Stomach smooth muscle (tissue), 2 donors: Measurements from ENCODE around the gene VSTM2L.

Experiments used
- H3K27ac ChIP-seq: one replicate; pipeline ENCODE4 v1.7.0; 2013; ENCODE audit warnings: mild to moderate bottlenecking, low read length, inconsistent platforms
- H3K27me3 ChIP-seq, 2 donors: one replicate each; pipeline ENCODE4 v1.7.0; 2013; ENCODE audit warnings: low read length in 2 of 2; ENCODE audit not compliant: insufficient read depth in 2 of 2, control insufficient read depth in 1 of 2
- H3K36me3 ChIP-seq, 2 donors: one replicate each; pipeline ENCODE4 v1.7.0; 2013; ENCODE audit warnings: low read length in 2 of 2; ENCODE audit not compliant: control insufficient read depth in 2 of 2, insufficient read depth in 2 of 2
- H3K4me1 ChIP-seq: one replicate; pipeline ENCODE4 v1.7.0; 2013; ENCODE audit warnings: low read length; ENCODE audit not compliant: control insufficient read depth, insufficient read depth
- H3K4me3 ChIP-seq, 2 donors: one replicate each; pipeline ENCODE4 v1.7.0; 2013; ENCODE audit warnings: low read length in 2 of 2
- H3K9ac ChIP-seq, 2 donors: one replicate each; pipeline ENCODE4 v1.7.0; 2013; ENCODE audit warnings: low read length in 2 of 2, mild to moderate bottlenecking in 1 of 2
- H3K9me3 ChIP-seq, 2 donors: one replicate each; pipeline ENCODE4 v1.7.0; 2013; ENCODE audit warnings: low read length in 2 of 2; ENCODE audit not compliant: control insufficient read depth in 2 of 2
- donor health status: healthy.
- donor health status: Pancreatic carcinoma.

VSTM2L gene

DNA sequence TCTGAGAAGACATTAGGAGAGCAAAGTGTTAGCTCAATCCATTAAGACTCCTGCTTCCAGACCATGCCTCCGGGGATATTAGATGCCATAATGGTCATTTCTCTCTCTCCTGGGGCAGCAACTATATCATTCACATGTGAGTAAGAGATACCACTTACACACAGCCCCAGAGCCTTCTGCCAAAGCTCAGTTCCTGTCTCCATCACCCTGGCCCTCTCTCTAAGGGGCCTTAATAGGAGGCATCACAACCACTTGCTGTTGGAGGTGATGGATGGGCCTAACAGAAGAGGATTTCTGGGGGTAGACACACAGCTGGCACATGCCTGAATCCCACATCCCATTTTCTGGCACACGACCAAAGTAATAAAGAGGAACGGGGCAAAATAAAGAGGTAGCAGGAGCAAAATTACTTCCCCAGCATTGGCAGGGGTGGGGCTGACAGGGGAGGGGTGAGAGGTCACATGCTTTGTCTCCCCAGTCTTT, 34.0 kb upstream of the VSTM2L start:
- H3K36me3 ChIP-seq: peaks cover 8 to 13% of the 10 kb centered on the region in 2 donors

DNA sequence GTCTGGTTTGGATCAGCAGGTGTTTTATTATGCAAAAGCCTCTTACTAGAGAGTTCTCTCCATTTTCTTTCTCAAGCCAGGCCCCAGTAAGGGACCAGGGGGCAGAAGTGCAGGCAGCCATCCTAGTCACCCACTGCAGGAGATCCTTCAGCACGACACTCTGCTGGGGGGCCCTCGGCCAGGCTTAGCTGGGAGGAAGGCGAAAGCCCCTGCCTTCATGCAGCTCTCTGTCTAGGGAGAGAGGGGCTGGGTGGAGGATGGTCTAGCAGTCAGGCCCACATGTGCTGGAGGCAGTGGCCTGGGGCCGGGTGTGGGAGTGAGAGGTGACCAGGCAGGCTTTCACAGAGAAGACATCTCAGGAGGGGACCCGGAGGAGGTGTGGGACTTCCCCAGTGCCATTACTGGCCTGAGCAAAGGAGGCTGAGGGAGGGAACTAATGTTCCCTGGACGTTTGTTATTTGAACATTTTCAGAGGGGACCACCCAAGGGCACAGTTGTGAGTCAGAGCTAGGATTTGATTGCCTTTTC, 33.5 kb upstream of the VSTM2L start:
- Histone ChIP-seq H3K4me1 (peaks cover 34% of the 10 kb centered on the region), H3K36me3 (peaks cover 13 to 14% of the 10 kb centered on the region in 2 donors), H3K27ac (peak overlapping the region; percentile 82), H3K4me3 (no peak overlapping the region), H3K27me3 (no peaks in the 10 kb centered on the region), H3K9me3 (no peaks in the 10 kb centered on the region), H3K9ac (no peak overlapping the region)

More for the DNA sequence above, 34.0 kb upstream of the VSTM2L start:
- peaks cover 34% of the 10 kb centered on the region for H3K4me1 ChIP-seq
- H3K27me3 ChIP-seq: no peaks in the 10 kb centered on the region
- peak overlapping the region; percentile 82 for H3K27ac ChIP-seq
- no peak overlapping the region for H3K4me3 ChIP-seq
- no peaks in the 10 kb centered on the region for H3K9me3 ChIP-seq
- H3K9ac ChIP-seq: no peak overlapping the region

DNA sequence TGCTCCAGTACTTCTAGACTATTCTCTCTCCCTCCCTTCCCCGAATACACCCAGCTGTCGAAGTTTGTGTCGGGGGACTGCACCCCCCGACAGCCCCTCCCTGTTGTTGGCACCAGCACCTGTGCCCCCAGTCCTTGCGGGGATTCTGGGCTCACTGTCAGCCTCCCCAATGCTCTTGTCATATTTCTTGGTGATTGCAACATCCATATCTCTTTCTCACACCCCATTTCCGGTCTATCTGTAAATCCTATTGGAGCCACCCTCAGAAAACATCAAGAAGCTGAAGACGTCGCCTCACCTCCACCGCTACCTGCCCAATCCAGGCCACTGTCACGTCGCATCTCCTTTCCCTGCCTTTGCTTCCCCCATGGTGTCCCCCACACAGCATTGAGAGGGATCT, 32.6 kb upstream of the VSTM2L start:
- Histone ChIP-seq H3K9me3 (no peaks in the 10 kb centered on the region), H3K9ac (no peak overlapping the region), H3K4me1 (peaks cover 30% of the 10 kb centered on the region), H3K27ac (peak overlapping the region; percentile 82), H3K36me3 (peaks cover 13 to 16% of the 10 kb centered on the region in 2 donors), H3K4me3 (no peak overlapping the region), H3K27me3 (no peaks in the 10 kb centered on the region)

DNA sequence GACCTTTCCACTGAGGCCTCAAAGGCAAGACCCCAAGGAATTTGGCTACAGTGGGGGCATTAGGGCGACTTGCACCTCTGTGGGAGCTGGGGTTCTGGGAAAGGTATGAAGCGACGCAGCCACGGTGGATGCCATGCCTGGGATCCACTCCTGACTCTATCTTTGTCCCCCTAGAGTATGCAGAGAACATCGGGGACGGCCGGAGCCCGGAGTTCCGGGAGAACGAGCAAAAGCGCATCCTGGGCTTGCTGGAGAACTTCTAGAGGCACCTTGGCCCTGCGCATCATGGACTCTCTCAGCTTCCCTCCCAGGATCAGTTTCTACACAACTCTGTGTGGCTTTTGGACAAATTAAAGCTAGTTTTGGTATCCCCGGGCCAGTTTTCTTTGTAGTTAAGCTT, 31.2 kb upstream of the VSTM2L start:
- Histone ChIP-seq H3K36me3 (peaks cover 13 to 19% of the 10 kb centered on the region in 2 donors), H3K9ac (no peak overlapping the region), H3K27ac (no peak overlapping the region), H3K4me1 (peaks cover 22% of the 10 kb centered on the region), H3K27me3 (no peaks in the 10 kb centered on the region), H3K9me3 (no peaks in the 10 kb centered on the region), H3K4me3 (no peak overlapping the region)

DNA sequence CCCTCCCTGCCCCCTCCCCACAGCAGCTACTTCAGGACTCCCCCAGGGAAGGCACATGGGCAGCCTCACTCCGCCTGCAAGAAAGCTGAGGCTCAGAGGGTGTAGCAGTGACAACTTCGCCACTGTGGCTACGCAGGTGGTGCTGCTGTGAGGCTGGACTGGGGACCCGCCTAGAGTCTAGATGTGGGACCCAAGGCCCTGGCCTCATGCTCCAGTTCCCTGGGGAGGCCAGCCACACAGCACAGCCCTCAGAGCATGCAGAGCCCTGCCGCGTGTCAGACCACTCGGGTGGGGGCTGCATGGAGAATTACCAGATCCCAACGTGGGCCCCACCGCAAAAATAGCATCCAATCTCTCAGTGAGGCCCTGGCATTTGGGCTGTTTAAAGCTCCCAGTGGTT, 30.8 kb upstream of the VSTM2L start:
- Histone ChIP-seq H3K9ac (no peak overlapping the region), H3K9me3 (no peaks in the 10 kb centered on the region), H3K4me1 (peaks cover 22% of the 10 kb centered on the region), H3K36me3 (peaks cover 13 to 19% of the 10 kb centered on the region in 2 donors), H3K4me3 (no peak overlapping the region), H3K27ac (no peak overlapping the region), H3K27me3 (no peaks in the 10 kb centered on the region)

DNA sequence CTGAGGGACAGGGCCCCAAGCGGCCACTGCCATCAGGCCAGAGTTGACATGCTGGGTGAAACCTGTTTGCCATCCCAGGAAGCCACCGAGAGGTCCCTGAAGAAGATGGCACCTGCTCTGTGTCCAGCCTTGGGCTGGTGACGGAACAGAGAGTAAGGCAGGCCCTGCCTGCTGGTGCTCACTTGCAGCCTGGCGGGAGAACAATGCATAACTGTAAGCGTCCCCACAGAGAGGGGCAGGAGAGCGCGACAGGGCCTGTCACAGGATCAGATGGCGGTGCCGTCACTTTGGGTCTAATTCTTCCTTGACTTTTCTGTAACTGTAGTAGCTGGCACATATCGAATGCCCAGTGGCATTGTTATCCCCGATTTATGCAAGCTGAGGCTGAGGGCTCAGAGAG, 29.0 kb upstream of the VSTM2L start:
- peaks cover 13 to 19% of the 10 kb centered on the region in 2 donors for H3K36me3 ChIP-seq
- no peaks in the 10 kb centered on the region for H3K9me3 ChIP-seq
- no peaks in the 10 kb centered on the region for H3K27me3 ChIP-seq
- no peak overlapping the region for H3K4me3 ChIP-seq
- H3K27ac ChIP-seq: no peak overlapping the region
- no peak overlapping the region for H3K9ac ChIP-seq
- H3K4me1 ChIP-seq: peaks cover 7% of the 10 kb centered on the region

DNA sequence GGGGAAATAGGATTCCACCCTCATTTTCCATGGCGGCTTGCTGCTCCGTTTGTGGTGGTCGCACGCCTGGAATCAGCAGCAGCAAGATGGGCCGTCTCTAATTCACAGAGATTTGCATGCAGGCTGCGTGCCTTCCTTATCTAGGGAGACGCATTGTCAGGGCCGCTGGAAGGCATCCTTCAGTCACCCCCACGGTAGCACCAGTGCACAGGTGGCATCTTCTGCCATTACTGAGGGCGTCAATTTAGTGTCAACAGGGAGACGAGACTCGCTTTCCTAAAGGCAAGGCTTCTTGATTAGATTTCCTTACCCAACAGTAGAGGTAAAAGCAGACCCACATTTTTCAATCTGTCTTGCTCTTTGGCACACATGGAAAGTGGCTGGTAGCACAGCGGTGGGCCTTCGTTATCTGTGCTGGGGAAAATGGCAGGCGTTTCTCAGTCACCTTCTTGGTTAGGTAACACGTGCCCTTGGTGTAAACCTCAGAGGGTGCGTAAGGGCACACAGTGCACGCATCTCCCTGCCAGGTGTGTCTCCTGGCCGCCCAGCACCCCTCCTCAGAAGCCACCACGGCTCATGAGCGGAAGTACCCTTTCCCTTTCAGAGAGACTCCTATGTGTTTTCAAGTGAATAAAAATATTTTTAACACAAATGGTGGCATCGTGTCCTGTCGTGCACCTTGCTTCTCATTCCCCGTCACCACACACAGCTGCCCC, 27.3 kb upstream of the VSTM2L start:
- Histone ChIP-seq H3K27ac (no peak overlapping the region), H3K36me3 (peaks cover 10 to 16% of the 10 kb centered on the region in 2 donors), H3K9ac (no peak overlapping the region), H3K4me1 (no peaks in the 10 kb centered on the region), H3K4me3 (no peak overlapping the region), H3K27me3 (no peaks in the 10 kb centered on the region), H3K9me3 (no peaks in the 10 kb centered on the region)

DNA sequence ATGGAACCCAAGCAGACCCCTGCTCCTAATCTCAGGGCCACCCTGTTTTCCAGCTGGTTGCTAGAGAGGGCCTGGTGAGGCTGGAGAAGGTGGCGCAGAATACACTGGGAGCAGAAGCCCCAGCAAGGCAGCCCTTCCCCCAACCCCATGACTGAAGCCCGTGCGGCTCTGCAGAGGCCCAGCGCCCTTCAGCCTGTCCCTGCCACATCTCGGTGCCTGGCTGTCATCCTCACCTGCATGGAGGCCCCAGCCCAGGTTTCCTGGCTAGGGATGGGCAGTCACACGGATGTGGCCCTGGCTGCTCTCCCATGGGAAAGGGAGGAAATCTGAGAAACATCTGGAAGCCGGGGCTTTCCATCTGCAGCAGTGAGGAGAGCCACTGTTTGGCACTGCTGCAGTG, 26.1 kb upstream of the VSTM2L start:
- Histone ChIP-seq H3K9ac (no peak overlapping the region), H3K9me3 (no peaks in the 10 kb centered on the region), H3K27ac (no peak overlapping the region), H3K4me3 (no peak overlapping the region), H3K4me1 (no peaks in the 10 kb centered on the region), H3K36me3 (peaks cover 10 to 14% of the 10 kb centered on the region in 2 donors), H3K27me3 (no peaks in the 10 kb centered on the region)

DNA sequence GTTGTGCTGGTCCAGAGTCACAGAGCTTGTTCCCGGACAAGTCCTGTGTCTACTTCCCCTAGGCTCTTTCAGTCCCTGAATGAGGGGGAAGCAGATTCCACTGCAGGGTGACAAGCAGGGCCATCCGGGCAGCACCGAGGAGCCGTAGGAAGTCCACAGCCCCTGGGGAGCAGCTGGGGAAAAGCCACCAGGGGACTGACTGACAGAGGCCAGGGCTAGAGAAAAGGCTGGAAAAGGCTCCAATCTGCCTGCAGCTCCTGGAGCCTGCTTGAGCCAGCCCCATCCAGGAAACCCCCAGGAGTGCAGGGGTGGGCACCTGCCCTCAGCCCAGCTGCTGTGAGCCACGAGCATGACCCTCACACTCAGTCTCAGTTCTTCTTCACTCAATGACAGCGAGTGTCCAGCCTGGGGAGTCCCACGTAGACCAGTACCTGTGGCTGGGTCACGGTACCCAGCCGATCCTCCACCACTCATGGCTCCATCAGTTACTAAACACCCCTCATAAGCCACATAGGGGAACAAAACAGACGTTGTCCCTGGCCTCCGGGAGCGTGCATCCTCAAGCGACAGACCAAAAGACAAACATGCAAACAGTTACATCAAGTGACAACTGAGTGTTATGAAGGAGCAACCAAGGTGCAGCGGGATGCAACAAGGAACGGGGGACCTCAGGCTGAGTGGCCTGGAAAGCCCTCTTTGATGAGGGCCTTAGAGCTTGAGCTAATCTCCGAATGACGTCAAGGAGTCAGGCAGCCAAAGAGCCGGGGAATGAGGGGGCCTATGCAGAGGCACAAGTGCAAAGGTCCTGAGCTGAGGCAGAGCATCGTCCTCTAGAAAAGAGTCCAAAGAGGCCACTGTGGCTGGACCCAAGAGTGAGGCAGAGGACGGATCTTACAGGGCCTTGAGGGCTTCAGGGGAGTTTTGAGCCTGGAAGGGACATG, 24.8 kb upstream of the VSTM2L start:
- H3K4me3 ChIP-seq: no peak overlapping the region
- H3K9ac ChIP-seq: no peak overlapping the region
- peaks cover 10 to 12% of the 10 kb centered on the region in 2 donors for H3K36me3 ChIP-seq
- no peak overlapping the region for H3K27ac ChIP-seq
- H3K4me1 ChIP-seq: no peaks in the 10 kb centered on the region
- H3K9me3 ChIP-seq: no peaks in the 10 kb centered on the region
- no peaks in the 10 kb centered on the region for H3K27me3 ChIP-seq

DNA sequence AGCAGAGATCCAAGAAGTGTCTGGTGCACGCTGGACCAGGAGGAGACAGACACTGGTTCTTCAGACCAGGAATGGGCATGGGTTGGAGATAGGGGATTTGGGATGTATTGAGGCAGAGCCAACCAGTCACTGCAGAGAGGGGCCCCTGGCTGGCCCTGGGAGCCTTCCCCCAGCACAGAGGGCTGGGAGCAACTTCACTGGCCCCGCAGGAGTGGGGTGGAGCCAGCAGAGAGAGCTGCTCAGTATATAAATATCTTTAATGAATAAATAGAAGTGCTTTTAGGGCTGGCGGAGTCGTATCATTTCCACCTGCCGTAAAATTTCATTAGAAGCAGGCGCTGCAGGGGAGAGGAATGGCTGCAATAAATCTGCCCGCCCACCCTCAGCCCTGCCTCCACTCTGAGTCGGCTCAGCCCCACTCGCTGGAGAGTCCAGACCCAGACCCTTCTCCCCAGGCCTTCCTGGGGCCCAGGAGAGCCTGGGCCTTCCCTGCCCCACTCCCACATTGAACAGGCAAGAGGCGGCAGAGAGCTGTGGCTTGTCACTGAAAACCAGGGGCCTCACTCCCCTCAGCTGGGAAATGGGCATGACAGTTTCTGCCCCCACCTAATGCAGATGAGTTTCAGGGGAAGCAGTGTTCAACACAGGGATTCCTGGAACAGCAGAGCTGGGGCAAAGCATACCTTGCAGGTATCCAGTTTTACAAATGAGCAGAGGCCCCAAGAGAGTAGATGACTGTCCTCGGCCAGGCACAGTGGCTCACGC, 23.9 kb upstream of the VSTM2L start:
- H3K36me3 ChIP-seq: peaks cover 3 to 7% of the 10 kb centered on the region in 2 donors
- H3K9ac ChIP-seq: no peak overlapping the region
- no peak overlapping the region for H3K4me3 ChIP-seq
- no peak overlapping the region for H3K27ac ChIP-seq
- no peaks in the 10 kb centered on the region for H3K9me3 ChIP-seq
- H3K27me3 ChIP-seq: no peaks in the 10 kb centered on the region
- H3K4me1 ChIP-seq: no peaks in the 10 kb centered on the region
